OCI-M2 (cell line): ENCODE data around the gene COQ8A.
"Not testable (repeated sequence)": the region's sequence is repeated elsewhere in the genome, so short reads cannot be mapped to it uniquely, and the experiment has no call there.

ENCODE experiments used
- DNase-seq: peaks from one replicate; lab custom pipeline; 2025; ENCODE audit not compliant: unreplicated experiment; lab: John Stamatoyannopoulos, UW

COQ8A gene

DNA sequence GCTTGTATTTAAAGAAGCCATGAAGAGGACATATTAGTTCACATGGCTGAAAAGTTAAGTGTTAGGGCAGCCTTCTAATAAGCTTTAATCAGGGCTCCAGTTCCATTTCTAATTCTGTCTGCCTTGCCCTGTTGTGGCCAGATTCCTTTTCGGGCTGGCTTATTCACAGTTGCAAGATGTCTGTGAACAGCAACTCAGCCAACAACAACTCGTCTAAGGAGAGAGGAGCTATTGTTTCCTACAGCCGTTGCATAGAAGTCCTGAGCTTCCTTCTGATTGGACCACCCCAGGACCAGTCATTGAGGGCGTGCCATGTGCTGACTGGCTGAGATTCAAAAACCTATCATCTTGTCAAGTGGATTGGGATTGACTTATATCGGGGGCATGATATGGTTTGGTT, 18.6 kb upstream of the COQ8A start:
- DNase-seq, result no peak

DNA sequence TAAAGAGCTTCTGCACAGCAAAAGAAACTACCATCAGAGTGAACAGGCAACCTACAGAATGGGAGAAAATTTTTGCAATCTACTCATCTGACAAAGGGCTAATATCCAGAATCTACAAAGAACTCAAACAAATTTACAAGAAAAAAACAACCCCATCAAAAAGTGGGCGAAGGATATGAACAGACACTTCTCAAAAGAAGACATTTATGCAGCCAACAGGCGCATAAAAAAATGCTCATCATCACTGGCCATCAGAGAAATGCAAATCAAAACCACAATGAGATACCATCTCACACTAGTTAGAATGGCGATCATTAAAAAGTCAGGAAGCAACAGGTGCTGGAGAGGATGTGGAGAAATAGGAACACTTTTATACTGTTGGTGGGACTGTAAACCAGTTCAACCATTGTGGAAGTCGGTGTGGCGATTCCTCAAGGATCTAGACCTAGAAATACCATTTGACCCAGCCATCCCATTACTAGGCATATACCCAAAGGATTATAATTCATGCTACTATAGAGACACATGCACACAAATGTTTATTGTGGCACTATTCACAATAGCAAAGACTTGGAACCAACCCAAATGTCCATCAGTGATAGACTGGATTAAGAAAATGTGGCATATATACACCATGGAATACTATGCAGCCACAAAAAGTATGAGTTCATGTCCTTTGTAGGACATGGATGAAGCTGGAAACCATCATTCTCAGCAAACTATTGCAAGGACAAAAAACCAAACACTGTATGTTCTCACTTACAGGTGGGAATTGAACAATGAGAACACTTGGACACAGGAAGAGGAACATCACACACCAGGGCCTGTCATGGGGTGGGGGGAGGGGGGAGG, 10.6 kb upstream of the COQ8A start:
- not testable (repeated sequence) for DNase-seq

DNA sequence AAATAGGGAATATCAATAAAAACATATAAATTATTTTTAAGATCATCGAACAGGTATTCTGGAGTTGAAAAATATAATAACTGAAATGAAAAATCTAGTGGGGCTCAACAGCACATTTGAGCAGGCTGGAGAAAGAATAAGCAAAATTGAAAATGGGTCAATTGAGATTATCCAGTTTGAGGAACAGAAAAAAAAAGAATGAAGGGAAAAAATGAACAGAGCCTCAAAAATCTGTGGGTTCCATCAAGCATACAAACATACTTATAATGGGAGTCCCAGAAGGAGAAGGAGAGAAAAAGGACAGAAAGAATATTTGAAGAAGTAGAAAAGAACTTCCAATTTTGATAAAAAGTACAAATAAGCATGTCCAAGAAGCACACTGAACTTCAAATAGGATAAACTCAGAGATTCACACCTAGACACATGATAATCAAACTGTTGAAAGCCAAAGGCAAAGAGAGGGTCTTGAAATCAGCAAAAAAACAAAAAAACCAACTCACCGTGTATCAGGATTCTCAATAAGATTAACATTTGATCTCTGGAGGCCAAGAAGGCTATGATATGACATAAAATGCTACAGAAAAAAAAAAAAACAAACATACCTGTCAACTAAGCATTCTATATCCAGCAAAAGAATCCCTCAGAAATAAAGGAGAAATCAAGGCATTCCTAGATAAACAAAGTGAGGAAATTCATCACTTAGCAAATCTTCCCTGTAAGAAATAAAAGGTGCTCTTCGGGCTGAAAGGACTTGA, 5.4 kb upstream of the COQ8A start:
- no peak for DNase-seq

DNA sequence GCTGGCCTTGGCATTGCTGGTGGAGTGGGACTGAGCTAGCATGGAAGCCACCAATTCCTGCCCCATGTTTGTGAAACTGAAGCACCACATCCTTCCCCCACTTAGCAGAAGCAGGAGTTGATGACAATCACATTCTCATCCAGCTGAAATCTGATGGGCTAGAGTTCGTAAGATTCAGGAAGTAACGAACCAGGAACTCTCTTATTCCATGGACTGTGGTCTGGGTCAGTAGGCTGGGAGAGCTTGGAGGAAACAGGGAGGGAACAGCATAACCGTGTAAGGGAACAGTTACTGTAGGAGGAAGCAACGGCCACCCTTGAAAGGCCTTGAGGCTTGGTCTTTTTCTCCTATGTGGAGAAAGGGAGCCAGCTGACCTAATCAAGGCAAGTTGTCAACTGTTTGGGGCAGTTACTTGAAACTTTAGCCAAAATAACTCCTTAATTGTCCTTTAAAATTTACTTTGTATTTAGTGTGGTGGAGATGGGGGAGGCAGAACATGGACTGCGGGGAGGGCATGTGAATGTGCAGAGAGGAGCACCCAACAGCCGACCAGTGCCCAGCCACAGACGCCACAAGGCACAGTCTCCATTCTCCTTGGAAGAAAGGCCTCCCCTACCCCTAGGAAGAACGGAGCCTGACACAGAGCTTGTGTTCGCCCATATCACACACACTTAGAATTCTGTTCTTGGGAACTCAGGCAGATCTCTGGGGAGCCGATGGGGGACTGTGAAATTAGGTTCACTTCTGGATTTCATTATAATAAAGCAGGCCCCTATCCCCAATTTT, 2.0 kb upstream of the COQ8A start:
- no peak for DNase-seq

DNA sequence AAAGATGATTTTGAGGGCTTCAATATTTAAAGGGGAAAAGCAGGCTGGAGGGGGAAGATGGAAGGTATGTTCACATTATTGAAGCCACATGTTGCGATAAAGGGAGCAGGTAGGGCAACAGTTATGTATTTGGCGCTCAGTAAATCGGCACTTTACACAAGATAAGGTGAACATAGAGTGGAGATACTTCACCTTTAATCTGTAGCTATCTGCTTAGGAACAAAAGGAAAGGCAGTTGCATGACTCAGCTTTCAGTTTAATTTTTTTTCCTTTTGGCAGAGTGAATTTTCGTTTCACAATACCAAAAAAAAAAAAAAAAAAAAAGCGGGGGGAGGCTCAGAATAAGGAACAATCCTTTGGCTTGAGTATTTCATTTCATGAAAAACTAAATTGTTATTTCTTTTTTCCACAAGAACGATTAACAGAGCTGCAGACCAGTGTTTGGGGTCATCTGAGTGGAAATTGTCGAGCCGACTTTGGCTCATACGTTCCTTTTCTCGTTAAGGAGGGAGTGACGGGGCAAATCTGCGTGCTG, 1.1 kb upstream of the COQ8A start:
- no peak for DNase-seq

DNA sequence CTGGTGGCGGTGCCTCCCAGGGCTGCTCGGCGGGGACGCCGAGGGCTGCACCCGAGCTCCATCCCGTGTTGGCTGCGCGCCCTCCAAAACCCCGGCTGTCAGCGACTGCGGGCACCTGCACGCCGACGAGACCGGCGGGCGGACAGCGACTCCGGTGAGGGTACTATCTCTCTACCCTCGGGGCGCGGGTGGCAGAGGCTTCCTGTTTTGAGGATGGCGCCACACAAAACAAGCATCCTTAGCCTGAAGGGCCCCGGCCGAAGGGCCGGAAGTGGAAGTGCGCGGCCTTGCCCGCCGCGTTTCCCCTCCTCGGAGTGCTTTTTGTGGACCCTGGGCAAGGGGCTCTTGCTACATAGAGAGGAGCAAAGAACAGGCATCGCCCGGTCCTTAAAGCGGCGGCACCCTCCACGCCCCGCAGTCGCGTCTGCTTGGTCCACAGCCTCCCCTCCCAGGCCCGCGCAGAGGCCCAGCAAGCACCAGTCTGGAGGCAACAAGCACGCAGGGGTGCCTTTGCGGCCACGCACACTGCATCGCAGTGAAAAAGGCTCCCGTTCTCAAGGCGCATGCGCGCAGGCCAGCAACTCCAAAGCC, 561 bp upstream of the COQ8A start:
- DNase-seq, result no peak

DNA sequence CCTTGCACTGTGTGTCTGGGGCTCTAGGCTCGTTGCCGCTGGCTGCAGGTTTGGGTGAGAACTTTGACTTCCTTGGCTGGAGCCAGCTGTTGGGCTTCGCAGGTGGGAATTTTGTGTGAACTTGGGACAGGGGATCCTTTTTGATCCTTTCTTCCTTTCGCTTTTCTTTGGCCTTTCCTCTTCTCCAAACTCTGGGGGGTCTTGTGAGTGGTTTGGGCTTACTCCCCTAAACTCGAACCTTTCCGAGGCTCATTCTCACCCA, 643 bp downstream of the COQ8A start:
- DNase-seq, result no peak

DNA sequence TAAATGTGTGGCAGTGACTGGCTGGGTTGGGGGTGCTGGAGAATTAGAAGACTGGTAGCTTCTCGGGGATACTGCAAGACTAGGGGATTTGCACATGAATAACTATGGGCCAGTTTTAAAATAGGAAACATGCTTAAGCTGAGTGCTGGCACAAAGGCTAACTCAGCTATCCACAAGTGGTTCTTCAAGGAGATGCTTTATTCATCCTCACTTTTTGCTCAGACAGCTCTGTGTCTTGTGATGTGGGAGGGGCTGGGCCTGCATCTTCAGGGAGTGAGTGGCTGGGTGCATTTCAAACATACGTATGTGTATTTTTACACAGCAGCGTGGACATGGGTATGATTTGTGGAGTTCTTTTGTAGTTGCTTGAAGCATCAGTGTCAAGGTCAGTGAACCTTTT, 2.3 kb downstream of the COQ8A start:
- DNase-seq, result no peak

DNA sequence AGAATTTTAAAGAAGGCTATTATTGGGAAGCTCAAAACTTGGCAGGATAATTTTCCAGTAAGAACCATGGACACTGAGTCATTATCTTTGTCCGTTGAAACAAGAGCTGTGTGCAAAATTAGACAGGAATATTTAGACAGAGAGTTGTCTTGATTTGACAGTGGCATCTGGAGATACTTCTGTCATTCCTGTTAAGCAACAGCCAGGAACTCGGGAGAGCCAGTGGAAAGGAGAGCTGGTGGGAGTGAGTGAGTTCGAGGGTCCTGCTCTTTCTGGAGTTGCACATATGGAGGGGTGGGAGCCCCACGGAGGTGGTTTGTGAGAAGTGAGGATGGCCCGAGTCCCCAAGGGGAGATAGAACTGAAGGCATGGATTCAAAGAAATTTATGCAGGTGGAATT, 3.1 kb downstream of the COQ8A start:
- no peak for DNase-seq

DNA sequence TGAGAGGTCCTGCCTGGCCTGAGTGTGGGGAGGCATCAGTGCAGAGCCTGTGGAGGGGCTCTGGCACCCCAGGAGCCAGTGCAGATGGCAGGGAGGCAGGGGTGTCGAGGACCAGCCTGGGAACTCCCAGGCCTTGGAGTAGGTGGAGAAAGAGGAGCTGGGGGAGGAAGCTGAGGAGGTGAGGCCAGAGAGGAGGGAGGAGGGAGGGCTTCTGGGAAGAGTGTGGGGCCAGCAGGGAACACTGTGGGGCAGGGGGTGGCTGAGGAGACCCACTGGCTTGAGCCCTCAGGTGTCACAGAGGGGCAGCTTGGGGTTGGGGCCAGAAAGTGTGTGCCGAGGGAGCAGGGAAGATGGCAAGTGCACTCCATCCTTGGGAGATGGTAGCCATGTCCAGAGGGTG, 3.8 kb downstream of the COQ8A start:
- DNase-seq, result no peak

DNA sequence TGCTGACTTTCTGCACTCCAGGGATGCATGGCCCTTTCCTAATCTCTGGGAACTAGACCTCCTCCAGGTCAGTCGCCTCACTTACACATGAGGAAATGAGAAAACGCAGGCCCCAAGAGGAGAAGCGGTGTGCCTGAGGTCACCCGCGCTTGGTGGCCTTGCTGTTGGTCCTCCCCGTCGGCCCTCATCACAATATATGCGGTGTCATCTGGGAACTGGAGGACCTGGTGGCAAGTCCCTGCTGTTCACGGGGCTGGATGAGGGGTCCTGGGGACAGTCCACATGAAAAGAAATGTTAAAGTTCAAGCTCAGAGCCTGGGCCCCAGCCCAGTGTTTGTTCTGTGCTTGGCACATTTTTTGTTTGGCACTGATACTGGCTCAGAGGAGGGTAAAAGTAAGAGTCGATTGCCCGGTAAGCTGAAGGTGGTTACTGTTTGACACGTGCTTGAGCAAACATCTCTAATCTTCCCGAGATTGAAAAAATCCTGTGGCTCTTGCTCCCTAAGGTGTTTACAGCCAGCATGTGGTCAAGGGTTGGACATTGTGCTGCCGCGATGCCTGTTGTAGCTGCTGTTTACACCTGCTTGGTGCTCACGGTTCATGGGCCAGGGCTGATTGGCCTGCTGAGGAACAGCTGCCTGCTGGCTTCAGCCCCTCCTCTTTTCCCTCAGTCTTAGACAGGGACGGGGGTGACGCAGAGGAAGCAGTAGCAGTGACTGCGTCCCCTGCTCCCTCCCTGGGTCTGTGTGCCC, 5.2 kb downstream of the COQ8A start:
- DNase-seq, result no peak

DNA sequence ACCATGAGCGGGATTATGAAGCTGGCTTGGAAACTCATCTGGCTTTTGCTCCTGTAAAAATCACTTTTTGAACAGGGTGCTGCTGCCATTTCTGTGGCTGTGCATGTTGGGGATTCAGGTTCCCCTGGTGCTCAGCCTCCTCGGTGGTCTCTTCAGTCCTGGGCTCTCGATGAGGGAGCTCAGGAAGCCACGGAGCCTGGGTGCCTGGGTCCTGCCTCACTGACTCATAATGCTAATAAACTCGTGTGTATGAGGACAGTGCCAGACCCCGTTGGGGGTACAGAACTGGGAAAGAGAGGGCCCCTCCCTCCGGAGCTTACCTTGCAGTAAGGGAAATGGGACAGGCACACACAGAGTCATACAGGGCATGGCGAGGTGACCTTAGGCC, 5.8 kb downstream of the COQ8A start:
- DNase-seq, result no peak

DNA sequence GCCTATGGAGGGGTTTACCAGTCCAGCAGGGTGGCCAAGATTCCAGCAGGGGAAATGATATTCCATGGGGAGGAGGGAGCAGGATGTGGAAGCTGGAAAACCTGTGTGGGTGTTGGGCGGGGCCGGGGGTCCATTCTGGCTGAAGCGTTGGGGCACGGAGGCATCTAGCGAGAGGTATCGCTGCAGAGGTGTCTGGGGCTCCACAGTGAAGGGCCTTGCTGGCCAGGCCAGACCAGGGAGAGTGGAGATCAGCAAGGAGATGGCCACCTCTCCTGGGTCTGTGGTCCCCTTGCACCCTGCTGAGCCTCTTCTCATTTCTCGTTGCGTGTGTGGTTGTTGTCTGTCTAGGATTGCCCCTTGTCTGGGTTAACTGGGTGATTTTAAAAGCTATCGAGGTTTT, 6.2 kb downstream of the COQ8A start:
- no peak for DNase-seq

DNA sequence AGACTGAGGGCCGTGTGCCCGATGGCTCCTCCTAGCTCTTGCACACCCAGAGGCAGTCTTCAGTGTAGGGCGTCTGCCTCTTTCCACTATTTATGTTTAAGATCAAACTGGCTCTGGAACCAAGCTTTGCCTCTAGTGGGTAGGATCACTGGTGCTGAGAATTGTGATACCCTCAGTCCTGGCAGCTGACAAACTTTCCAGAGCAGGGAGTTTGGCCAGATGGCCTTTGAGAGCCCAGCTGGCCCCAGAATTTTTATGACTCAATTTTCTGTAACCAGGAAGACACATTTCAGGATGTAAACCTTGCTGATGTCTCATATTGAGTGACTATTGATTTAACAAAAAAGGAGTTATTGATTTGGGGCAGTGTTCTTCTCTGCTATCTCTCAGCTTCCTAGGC, 6.7 kb downstream of the COQ8A start:
- DNase-seq, result no peak

DNA sequence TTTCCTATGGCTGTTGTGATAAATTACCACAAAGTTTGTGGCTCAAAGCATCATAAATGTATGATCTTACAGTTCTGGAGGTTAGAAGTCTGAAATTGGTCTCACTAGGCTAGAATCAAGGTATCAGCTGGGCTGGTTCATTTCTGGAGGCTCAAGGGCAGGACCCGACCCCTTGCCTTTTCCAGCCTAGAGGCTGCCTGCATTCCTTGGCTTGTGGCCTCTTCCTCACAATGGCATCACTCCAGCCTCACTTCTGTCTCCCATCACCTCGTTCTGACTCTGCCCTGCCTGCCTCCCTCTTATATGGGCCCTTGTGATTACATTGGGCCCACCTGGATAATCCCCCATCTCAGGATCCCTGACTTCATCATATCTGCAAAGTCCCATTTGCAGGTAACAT, 8.0 kb downstream of the COQ8A start:
- no peak for DNase-seq

DNA sequence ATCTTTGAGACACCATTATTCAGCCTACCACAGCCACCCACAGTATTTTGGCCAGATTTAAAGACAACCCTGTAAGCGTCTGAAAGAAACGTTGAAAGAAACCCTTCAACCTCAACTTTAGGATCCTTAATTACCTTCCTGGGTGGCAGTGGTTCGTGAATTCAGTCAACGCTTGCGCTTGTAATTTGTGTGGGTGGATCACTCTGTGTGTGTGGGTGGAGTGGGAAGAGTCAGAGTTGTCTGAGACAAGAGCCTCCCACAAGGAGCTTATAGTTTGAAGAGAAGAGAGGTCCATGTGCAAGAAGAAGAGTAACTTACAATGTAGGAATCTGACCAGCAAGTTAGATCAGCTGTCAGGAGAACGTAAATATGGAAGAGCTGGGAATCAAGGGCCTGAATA, 8.4 kb downstream of the COQ8A start:
- no peak for DNase-seq

DNA sequence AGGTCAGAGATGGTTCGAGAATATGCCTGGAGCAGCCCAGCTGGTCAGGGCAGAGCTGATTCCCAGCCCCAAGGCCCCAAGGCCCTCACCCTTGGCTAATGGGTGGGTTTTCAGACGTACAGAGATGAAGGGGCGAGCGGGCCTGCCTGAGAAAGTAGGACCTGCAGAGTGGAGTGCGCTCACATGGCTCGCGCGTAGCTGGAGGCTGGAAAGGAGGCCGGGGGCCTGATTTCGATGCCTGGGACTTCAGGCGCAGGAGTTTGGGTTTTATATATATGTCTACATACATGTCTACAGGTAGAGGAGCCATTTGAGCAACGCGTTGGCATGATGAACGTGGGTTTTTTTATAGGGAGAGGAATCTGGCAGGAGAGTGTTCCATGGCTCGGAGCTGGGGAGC, 8.9 kb downstream of the COQ8A start:
- DNase-seq, result no peak

DNA sequence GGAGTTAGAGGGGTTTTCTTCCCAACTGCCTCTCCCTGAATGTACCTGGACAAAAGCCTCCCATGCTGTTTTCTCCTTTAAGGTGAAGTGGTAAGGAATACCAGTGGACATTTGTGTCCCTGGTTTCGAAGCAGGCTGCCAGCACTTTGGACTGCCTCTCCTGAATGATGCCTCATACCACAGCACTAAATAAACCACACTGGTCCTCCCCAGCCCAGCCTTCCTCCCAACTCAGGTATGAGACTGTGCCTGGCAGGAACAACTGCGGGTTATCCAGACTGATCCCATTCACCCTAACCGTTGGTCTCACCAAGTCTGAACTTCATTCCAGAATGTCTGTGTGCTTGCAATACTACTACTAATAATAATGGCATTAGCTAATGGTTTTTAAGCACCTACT, 9.3 kb downstream of the COQ8A start:
- no peak for DNase-seq

DNA sequence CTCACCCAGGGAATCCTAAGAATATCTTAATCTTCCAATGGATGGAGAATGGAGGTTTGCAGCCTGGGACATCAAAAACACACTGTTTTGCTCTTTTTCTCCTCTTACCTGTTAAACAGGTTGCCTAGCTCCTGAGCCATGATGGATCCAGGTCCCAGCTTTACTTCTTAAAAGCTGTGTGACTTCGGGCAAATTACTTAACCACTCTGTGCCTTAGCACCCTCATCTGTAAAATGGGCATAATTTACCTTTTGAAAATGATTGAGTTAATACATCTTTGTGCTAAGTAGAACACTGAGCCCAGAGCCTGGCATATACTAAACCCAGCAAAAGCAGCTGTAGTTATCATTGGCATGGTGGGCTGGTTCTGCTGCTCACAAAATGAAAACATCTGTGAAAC, 10.2 kb downstream of the COQ8A start:
- no peak for DNase-seq

DNA sequence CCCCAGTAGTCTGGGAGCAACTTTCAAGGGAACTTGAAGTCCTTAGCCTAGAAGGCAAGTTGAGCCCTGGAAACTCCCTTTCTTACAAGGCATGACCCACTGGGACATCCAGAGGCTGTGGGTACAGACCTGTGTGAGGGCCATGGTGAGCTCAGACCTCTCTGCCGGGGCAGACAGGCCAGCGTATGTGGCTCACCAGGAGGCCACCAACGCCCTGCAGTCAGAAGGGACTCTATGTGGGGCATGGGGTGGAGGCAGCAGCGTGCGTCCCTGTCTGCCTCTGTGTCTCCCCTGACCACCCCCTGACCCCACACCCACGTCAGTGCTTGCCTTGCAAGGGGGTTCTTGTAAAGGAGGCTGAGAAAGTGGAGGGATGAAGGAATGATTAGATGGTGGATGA, 10.8 kb downstream of the COQ8A start:
- DNase-seq, result no peak
